ENCODE results near the gene TPTE2. TPM values are rescaled to one million over a fixed set of nuclear protein-coding genes. Genes with fewer than 3 reads are reported as not detected.
"Not testable (repeated sequence)": the region's sequence is repeated elsewhere in the genome, so short reads cannot be mapped to it uniquely, and the experiment has no call there.

The TPTE2 gene
- polyA plus RNA-seq (ENCODE audit: insufficient read length) = not detected

DNA sequence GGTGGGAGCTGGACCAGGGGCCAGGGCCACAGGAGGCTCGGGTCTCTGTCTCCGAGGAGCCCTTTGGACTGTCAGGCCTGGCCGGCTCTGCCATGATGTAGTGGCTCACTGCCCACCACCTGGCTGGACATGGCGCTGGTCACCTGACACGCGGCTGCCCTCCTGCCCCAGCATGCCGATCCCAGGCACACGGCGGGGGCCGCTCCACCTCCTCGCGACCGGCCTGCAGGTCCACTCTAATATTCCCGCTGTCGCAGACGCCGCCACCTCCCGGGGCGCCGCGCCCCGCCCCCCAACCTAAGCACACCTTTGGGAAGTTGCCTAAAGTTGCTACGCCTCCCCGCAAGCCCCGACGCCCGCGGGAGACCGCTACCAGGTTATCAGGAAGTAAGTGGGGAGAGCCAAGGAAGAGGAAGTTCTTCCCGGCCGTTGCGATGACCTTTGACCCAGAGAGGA lies at the start of gene TPTE2:
Gene TPTE2 (minus strand): TSS at position 406 of the 456 bp plus-strand sequence. CDS start 58,298 bp downstream, outside the sequence.
- not testable (repeated sequence) for DNase-seq

- DNase-seq = no peak
These were observed 46.3 kb upstream of the TPTE2 start for GRCh38 chr13:19607523-19608078.

DNA sequence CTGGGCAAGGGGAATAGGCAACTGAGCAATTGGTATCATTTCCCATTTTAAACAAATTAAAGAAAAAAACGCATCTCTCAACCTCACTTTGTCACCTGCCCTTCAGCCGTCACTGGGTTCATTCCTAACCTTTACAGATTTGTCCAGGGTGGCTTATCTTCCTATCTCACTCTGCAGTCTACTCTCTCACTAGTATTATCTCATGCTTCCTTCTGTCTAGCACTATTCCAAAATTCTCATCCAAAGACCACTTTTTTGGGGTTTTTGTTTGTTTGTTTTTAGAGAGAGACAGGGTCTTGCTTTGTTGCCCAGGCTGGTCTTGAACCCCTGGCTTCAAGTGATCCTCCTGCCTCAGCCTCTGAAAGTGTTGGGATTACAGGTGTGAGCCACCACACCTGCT lies 45.4 kb upstream of the TPTE2 start:
- DNase-seq = no peak

DNA sequence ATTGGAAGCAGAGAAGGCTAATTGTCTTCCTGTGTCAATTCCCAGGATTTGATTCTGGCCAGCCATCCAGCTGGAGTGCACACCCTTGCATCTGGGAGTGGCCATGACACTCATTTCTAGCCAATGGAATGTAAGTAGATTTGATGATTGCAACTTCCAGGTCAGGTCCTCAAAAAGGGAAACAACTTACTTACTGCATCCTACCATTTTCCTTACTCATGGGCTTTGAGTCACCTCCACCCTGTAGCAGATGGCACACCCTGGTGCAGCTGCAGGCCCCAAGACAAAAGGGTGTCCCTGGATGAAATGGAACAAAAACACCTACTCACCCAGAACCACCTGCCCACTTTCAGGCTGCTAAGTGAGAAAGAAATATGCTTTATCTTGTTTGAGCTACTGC lies 44.8 kb upstream of the TPTE2 start:
- DNase-seq = no peak

- DNase-seq = no peak
These were observed 44.0 kb upstream of the TPTE2 start for GRCh38 chr13:19605161-19605955.

- DNase-seq = no peak
These were observed 43.0 kb upstream of the TPTE2 start for GRCh38 chr13:19604306-19604705.

DNA sequence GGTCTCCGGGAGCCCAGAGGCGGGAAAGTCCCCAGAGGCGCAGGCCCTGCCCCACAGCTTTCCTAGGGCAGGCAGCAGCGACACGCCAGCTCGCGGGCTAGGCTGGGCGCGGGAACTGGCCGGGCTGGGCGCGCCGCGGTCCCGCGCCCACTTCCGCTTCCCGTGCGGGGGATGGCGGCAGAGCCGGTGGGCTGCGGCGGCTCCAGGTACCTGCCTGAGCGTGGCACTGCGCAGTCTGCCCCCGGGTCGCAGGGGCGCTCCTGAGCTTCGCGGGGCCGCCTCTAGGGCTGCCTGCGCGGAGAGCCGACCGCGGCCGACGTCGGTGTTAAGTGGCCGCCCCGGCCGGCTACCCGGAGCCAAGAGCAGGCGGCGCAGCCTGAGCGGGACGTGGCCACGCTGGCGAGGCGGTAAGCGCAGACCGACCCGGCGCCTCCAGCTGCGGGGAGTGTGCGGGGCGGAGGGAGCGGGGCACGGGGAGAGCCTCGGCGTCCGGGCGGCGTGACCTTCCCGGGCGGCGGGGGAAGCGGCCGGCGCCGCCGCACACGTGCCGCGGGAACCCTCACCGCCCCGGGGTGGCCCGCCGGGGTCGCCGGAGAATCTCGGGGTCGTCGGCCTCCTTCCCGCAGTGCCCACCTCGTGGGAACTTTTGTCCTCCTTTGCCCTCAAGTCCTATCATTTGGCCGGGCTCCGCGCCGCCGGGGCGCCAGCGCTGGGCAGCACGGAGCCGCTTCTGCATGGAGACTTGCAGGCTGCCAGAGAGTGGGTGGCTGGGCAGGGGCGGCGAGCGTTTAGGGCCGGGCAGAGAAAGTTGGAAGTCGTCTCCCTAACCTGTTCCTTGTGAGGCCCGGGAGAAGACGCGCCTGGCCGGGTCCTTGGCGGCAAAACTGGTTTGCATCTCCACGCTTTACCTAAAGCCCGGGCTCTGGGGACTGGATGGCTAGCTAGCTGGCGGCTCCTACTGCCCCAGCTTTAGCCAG lies 40.7 kb upstream of the TPTE2 start:
- peak; percentile 42 for DNase-seq

- DNase-seq = no peak
These were observed 36.2 kb upstream of the TPTE2 start for GRCh38 chr13:19597523-19597922.

DNA sequence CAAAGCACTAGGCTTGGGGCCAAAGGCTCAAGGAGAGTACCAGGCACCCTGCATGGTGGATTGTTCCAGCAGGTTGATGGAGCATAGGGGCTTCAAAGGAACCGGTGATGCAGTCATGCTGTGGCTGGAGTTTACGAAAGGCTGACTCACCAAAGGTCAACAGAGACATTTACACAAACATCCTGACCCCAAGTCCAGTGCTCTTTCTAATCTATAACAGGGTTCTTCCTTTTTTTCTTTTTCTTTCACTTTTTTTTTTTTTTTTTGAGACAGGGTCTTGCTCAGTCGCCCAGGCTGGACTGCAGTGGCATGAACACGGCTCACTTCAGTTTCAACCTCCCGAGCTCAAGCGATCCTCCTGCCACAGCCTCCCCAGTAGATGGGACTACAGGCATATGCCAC lies 35.6 kb upstream of the TPTE2 start:
- no peak for DNase-seq

DNA sequence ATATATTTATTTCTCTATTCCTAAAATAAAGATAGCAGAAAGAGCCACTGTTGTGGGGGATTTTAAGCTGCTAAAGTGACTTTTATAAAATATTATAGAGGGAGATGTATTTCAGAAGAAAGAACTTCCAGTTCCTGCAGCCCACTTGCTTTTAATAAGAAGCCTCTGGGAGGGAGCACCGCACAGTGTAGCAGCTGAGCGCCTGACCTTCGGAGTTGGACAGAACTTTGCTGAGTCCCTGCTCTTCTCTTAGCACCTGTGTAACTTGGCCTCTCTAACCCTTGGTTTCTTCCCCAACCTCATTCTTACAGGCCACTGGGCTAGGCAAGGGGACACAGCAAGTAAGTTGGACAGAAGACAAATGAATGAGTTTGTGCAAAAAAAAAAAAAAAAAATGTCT lies 34.8 kb upstream of the TPTE2 start:
- DNase-seq = no peak

DNA sequence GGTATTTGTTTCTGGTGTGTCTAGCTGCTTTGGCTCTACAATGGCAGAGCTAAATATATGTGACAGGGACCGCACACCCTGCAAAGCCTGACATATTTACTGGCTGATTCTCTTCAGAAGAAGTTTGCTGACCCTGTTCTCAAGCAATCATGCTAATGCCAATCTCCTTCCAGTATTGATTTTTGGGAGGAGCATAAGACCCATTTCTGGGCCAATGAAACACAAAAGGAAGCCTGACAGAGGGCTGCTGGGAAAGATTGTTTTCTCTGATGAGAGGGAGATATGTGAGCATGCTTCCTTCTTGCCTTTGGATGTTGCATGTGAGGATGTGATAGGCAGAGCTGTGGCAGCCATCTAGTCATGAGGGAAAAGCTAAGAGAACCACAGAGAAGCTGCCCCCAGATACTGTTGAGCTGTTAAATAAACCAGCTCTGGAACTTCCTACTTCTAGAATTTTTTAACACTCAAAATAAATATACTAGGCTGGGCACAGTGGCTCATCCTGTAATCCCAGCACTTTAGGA lies 31.4 kb upstream of the TPTE2 start:
- no peak for DNase-seq

DNA sequence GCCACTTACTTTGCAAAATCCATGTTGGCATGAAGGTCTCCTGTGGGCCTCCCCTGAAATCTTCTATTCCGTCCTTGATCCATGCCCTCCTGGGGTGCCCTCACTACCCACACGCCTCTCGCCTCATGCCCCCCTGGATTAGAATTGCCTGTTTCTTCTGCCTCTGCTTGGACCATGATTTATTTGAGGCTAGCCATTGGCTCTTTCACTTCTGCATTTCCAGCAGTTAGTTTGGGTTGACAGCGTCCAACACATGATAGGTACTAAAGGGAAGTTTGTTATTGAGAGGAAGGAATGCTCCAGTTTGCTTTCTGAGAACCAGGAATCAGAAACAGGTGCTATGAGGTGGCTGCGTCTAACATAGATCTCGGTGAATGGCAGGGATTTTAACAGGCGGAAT lies 30.5 kb upstream of the TPTE2 start:
- DNase-seq = no peak

DNA sequence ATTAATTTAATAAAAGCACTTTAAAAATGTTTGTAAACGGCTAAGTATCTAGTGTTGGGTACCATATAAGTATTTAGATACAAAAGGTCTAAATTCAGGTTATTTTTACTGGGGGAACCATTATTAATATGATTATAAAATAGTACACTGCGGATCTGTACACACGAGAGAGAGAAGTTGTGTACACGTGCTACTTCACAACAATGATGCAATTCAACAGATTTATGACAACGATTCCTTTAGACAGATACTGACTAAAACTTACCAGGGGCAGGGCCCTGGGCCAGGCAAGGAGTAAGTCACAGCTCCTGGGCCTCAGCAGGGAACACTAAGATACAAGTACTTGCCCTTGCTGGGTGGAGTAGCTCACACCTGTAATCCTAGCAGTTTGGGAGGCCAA lies 29.1 kb upstream of the TPTE2 start:
- DNase-seq = no peak

GRCh38 chr13:19589312-19589711 lies 28.0 kb upstream of the TPTE2 start:
- no peak for DNase-seq

- no peak for DNase-seq
These were observed 26.4 kb upstream of the TPTE2 start for GRCh38 chr13:19587635-19588300.

DNA sequence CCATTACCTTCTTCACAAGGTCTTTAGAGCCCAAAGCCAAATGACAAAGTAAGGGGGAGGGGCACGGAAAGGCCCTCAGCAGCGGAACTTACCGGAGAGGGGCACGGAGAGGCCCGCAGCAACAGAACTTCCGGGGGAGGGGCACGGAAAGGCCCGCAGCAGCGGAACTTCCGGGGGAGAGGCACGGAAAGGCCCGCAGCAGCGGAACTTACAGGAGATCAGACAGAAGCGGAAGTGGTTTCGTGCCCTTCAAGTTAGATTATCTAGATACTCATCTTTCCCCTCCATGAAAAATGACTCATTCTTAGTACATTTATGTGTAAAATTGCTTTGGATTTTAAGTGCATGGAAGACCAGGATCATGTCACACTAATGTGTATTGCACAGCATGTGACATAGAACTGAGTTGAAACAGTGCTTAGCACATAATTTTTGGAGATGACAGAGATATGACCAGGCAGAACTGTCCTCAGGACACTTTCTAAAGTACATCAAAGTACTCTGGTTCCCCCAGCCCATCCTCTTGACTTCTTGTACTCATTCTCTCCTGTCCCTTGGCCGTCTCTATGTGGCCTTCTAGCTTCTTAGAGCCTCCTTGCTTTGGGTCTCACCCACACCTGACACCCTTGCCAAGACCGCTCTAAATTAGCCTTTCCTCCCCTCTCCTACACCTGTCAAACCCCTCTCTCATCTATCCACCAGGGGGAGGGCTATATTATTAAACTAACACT lies 25.7 kb upstream of the TPTE2 start:
- DNase-seq = no peak

DNA sequence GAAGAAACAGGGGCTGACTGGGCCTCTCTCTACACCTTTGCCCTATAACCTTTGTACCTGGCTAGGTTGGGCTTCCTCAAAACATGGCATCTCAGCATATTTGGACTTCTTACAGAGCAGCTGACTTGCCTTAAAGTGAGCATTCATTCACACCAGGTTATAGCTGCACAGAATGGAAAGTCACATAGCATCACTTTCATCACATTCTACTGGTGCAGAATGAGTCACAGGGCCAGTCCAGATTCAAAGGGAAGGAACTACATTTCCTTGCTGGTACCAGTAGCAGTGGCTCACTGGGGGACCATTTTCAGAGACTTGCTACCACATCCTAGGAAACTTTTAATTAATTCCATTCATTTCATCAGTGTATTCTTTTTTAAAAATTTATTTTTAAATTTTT lies 20.3 kb upstream of the TPTE2 start:
- DNase-seq = no peak

DNA sequence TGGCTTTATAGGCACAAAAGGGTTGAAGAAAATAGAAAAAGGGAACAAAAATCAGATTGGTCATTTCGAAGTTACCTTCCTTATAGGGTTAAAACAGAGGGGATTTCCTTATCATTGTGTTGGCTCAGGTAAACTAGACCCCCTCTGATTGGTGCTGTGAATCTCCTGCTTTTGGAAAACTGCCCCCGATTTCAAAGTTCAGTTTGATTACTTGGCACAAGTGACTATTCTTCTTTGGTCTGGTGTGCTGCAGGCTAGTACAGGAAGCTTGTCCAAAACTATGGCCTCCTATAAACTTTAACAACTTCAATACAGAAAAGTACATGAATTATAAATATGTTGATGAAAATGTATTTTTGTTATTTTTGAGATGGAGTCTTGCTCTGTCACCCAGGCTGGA lies 13.9 kb upstream of the TPTE2 start:
- DNase-seq = no peak

DNA sequence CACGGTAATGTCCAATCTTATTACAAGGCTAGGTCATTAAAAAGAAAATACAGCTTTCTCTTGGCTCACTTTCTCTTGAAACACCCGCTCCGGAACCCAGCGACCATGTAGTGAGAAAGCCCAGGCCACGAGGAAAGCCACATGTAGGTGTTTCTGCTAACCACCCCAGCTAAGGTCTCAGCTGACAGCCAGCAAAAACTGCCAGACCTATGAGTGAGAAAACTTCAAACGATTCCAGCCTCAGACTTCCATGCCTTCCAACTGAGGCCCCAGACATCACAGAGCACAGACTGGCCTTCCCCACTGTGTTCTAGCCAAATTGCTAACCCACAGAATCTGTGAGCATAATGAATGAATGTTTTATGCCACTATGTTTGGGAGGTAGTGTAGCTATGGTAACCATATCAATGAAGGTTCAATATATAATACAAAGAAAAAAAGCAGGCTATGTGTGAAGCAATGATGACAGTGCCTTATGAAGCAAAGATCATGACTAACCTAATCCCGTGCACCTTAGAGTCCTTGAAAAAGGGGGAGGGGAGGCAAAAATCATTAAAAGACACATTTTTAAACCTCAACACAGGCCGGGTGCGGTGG lies 11.9 kb upstream of the TPTE2 start:
- DNase-seq = no peak

DNA sequence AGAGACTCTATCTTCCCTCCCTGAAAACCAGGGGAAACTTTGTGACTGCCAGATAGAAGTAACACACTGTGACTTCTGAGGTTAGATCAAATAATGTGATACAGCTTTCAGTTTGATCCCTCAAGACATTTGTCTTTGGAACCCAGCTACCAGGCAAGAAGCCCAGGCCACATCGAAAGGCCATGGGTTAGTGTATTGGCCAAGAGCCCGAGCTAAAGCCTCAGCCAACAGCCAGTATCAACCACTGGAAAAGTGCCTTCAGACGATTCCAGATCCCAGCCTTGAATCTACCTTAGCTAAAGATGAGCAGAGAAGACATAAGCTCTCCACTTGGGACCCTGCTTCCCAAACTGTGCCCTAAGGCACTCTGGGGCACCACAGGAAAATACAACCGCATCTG lies 10.9 kb upstream of the TPTE2 start:
- no peak for DNase-seq
